Effector memory CD4-positive, alpha-beta T cell (primary cell): ENCODE results near the gene TENM4.

Experiments
- DNase-seq, 3 donors: peaks; one replicate each; pipeline ENCODE4 v3.0.0-alpha.2; 2020
- H3K27ac ChIP-seq: 2 replicates; pipeline ENCODE4 v1.7.0; 2013; ENCODE audit warnings: mild to moderate bottlenecking, low read length, moderate library complexity; ENCODE audit not compliant: insufficient read depth, poor library complexity, severe bottlenecking
- H3K27me3 ChIP-seq: replicated peaks from 2 replicates; pipeline ENCODE4 v1.7.0; 2013; ENCODE audit warnings: mild to moderate bottlenecking, low read length; ENCODE audit not compliant: insufficient read depth, control insufficient read depth, poor library complexity, severe bottlenecking
- H3K36me3 ChIP-seq: 2 replicates; pipeline ENCODE4 v1.7.0; 2013; ENCODE audit warnings: mild to moderate bottlenecking, low read length, moderate library complexity; ENCODE audit not compliant: control insufficient read depth, insufficient read depth
- H3K4me1 ChIP-seq: 2 replicates; pipeline ENCODE4 v1.7.0; 2013; ENCODE audit warnings: low read length, mild to moderate bottlenecking; ENCODE audit not compliant: control insufficient read depth, insufficient read depth, poor library complexity, severe bottlenecking
- H3K4me3 ChIP-seq: 2 replicates; pipeline ENCODE4 v1.7.0; 2013; ENCODE audit warnings: low read length, low read depth, mild to moderate bottlenecking; ENCODE audit not compliant: insufficient read depth, poor library complexity, severe bottlenecking
- H3K9me3 ChIP-seq: 2 replicates; pipeline ENCODE4 v1.7.0; 2013; ENCODE audit warnings: mild to moderate bottlenecking, low read length, moderate library complexity; ENCODE audit not compliant: control insufficient read depth

Gene TENM4

DNA sequence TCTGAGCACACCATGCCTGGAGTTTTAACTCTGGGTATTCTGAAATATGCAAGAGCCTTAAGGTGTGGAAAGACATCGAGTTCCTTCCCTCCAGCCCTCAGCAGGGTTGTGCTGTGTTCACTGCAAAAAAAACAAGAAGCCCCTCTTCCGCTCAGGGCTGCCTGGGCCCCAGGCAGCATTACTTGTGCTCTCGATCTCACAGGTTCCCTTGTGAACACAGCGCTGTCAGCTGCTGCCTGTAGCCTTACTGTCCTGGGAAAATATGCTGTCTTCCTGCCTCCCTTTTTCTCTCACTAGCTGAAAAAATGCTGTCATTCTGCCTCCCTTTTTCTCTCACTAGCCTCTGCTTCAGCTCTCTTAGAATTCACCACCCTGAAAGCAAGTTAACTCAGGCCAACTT lies 15.7 kb upstream of the TENM4 start:
- Histone ChIP-seq H3K4me3 (no peak overlapping the region), H3K4me1 (no peaks in the 10 kb centered on the region), H3K9me3 (no peaks in the 10 kb centered on the region), H3K27me3 (no peaks in the 10 kb centered on the region), H3K27ac (no peak overlapping the region), H3K36me3 (no peaks in the 10 kb centered on the region)
- DNase-seq: no peak

DNA sequence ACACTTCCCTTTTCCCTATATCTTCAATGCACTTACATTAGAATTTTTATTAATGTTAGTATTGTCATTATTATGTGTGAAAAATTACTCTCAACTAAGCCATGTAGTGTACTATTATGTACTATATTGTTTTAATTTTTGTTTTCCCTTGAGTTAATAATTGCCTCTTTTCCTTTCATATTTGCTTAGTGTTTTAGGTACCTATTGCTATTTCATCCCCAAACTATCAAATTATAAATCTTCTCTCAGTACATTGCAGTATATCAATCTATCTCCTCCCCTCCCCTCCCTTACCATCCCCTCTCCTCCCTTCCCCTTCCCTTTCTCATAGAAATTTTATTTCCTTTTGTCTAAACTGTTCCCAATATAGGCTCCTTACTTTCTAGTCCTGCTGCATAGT lies 12.8 kb upstream of the TENM4 start:
- no peaks in the 10 kb centered on the region for H3K27me3 ChIP-seq
- H3K27ac ChIP-seq: no peak overlapping the region
- no peaks in the 10 kb centered on the region for H3K4me1 ChIP-seq
- no peaks in the 10 kb centered on the region for H3K36me3 ChIP-seq
- no peak overlapping the region for H3K4me3 ChIP-seq
- no peaks in the 10 kb centered on the region for H3K9me3 ChIP-seq
- DNase-seq: no peak

DNA sequence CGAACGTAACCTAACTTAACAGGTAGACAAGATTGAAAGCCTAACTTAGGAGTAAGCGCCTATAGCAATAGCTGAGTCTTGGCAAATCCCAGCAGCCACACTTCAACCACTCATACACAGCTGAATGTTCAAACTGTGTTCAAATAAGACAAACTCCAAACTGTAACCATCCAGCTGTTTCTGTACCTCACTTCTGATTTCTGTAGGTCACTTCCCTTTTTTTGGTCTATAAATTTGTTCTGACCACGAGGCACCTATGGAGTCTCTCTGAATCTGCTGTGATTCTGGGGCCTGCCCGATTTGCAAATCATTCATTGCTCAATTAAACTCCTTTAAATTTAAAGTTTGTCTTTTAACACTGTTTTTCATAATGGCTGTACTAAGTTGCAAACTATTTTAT lies 8.2 kb upstream of the TENM4 start:
- H3K27me3 ChIP-seq: no peaks in the 10 kb centered on the region
- H3K4me3 ChIP-seq: no peak overlapping the region
- no peaks in the 10 kb centered on the region for H3K36me3 ChIP-seq
- DNase-seq: no peak
- H3K4me1 ChIP-seq: no peaks in the 10 kb centered on the region
- no peak overlapping the region for H3K27ac ChIP-seq
- H3K9me3 ChIP-seq: no peaks in the 10 kb centered on the region

DNA sequence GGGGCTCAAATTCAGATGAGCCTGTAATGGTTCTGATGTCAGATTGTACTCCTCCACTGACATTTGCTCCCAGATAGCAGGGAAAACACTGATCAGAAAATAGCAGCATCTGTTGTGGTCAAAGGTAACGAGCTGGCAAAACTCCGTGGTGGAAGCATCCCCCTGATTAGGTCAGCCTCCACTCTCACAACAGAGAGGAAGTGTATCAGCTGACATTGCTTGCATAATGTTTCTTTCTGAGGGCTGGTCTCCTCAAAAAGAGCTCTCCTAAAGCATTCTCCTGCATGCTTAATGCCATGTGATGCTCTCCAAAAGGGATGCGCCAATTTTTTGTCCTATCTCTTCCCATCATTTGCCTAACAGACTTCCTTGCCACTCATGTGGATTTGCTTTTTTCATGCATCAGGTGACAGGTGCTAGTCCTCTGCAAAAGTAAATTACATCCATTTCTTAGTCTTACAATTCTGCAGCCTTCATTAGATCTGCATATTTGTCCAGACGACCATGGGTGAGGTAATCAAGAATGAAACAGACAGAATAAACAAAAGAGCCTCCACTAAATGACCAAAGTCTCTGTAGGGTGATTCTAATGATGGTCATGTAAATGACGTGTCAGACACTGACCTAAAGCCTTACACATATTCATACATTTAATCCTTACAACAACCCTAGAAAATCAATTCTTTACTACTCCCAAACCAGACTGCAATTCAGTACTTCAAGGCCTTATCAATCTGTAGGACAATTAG lies 6.4 kb upstream of the TENM4 start:
- DNase-seq: no peak
- H3K36me3 ChIP-seq: no peaks in the 10 kb centered on the region
- no peaks in the 10 kb centered on the region for H3K4me1 ChIP-seq

DNA sequence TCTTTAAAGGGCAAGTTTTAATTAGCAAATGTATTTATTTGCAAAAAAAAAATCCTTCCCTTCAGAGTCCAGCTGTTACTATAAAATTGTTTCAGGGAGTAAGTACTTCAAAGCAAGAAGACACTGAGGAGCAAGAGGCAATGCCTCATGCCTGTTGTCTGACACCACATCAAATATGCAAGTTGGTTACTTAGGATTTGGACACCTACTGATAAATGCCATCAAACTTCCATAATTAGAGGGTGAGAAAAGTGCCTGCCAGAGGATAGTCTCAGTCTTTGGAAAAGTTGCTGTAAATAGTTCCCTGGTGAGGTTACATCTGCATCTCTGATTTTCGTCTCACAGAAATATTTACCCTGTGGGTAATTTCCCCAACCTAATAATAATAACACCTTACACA lies 4.1 kb upstream of the TENM4 start:
- Histone ChIP-seq H3K27me3 (peaks cover 7% of the 10 kb centered on the region), H3K4me1 (no peaks in the 10 kb centered on the region), H3K9me3 (no peaks in the 10 kb centered on the region), H3K36me3 (no peaks in the 10 kb centered on the region), H3K27ac (no peak overlapping the region), H3K4me3 (no peak overlapping the region)
- DNase-seq: no peak

More for the DNA sequence above, 6.4 kb upstream of the TENM4 start:
- H3K27me3 ChIP-seq: no peaks in the 10 kb centered on the region
- H3K27ac ChIP-seq: no peak overlapping the region
- no peaks in the 10 kb centered on the region for H3K9me3 ChIP-seq
- no peak overlapping the region for H3K4me3 ChIP-seq

DNA sequence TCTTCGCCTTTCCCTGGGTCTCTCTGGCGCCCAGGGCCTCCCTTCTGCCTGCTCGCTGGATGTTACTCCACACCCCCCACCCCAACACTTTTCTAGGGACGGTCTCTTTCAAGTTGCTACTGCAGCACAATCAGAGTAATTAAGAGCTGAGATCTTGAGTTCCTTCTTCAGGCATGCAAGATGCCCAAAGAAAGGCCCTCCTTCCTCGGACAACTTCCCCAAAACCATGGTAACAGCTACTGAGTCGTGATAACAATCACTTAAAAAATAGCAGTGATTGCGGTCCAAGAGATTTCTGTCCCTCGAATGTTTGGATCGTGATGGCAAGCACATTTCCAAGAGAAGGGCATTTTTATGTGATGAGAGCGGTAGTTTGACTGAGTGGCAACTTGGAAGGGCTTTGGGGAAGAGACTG lies 638 bp upstream of the TENM4 start:
- H3K36me3 ChIP-seq: no peaks in the 10 kb centered on the region
- H3K4me1 ChIP-seq: no peaks in the 10 kb centered on the region
- no peak overlapping the region for H3K27ac ChIP-seq
- DNase-seq: no peak
- no peak overlapping the region for H3K4me3 ChIP-seq
- no peaks in the 10 kb centered on the region for H3K9me3 ChIP-seq
- peaks cover 16% of the 10 kb centered on the region for H3K27me3 ChIP-seq

DNA sequence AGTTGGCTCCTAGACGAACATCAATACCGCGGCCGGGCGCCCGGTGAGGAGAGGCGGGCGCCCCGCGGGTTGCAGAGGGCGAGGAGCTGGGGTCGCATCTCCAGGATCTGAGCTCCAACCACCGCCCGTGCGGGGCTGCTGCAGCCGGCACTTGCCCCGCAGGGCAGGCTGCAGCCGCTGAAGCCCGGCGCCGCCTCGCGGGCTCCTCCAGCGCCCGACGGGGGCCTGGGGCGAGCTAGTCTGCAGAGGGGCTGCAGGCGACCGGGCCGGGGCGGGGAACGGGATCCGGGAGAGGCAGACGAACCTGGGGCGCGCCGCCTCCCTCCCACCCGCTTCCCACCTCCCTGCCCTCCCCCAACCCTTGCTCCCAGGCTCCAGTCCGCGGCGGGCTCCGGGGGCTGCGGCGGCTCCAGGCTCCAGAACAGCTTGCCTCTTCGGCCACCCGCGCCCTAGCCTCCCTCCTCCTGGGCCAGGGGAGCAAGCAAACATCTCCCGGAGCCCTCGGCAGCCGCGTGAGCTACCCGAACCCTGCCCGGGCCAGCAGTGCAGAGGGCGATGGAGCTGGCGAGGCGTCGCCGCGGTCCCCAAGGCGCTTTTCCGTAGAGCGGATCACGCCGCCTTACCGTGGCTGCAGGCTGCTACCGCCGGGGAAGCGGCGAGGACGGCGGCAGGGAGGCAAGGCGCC lies 802 bp downstream of the TENM4 start:
- no peak overlapping the region for H3K27ac ChIP-seq
- H3K4me1 ChIP-seq: no peaks in the 10 kb centered on the region
- H3K4me3 ChIP-seq: no peak overlapping the region
- no peaks in the 10 kb centered on the region for H3K9me3 ChIP-seq
- peaks cover 16% of the 10 kb centered on the region for H3K27me3 ChIP-seq
- no peak for DNase-seq
- no peaks in the 10 kb centered on the region for H3K36me3 ChIP-seq

DNA sequence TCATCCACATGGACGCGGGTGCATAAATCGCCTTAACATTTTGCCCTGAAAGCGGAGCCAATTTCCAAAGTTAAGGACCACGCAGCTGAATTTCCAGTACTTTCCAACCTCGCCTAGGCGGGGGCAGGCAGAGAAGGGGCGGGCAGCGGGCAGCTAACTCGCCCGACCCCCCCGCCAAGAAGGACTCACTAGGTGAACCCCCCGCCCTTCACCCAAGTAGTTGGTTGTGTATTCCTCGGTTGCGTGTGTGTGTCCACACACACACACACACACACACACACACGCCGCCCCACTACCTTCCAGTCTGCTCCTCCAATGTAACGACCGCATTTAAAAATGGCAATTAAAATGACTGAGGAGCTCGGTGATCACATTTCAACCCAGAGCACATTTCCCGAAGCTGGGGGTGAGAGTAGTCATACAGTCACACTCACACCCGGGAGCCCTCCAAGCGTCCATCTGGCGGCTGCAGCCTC lies 1.4 kb downstream of the TENM4 start:
- peaks cover 16% of the 10 kb centered on the region for H3K27me3 ChIP-seq

DNA sequence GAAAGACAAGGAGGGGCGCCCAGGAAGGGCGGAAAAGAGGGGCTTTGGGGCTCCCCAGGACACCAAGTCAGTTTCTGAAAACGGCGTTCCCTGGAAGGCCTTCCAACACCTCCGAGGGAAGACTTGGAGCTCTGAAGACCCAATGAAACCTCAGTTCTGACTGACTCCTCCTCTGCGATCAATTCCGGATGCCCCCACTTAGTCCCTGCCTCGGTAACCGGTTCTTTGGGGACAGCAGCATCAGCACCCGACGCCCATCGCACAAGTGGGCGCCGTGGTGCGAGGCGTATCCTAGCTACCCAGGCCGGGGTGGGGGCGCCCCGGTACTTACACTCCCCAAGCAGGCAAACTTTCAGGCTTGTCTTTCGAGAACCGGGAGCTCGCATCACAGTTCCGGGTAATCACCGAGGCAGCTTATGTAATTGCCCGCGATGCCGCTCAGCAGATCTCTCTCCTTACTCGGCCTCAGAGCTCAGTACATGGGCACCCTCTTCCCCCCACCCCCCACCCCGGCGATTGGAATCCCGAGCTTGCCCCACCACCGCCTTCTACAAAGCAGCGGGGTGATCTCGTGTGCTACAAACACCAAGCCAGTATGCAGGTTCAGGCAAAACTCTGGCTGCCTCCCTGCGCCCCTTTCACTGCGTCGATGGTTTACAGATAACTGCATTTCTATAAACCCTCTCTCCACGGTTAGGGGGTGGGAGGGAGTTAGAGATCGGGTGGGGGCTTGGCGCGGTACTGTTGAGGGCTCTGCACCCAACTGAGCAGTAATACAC lies 2.0 kb downstream of the TENM4 start:
- peaks cover 16% of the 10 kb centered on the region for H3K27me3 ChIP-seq
- H3K4me1 ChIP-seq: no peaks in the 10 kb centered on the region
- no peak overlapping the region for H3K27ac ChIP-seq

More for the DNA sequence above, 1.4 kb downstream of the TENM4 start:
- H3K9me3 ChIP-seq: no peaks in the 10 kb centered on the region
- DNase-seq: no peak
- no peaks in the 10 kb centered on the region for H3K36me3 ChIP-seq
- no peak overlapping the region for H3K4me3 ChIP-seq
- H3K4me1 ChIP-seq: no peaks in the 10 kb centered on the region
- H3K27ac ChIP-seq: no peak overlapping the region

More for the DNA sequence above, 2.0 kb downstream of the TENM4 start:
- Histone ChIP-seq H3K9me3 (no peaks in the 10 kb centered on the region), H3K36me3 (no peaks in the 10 kb centered on the region), H3K4me3 (no peak overlapping the region)
- DNase-seq: no peak
